DOHH2 (cell line): ENCODE results near the gene OXSR1.

Experiments used
- H3F3A ChIP-seq: fragments of 200-600 bp; sonication (generic), shearing (Covaris generic); 2 replicates; pipeline ENCODE4 v1.6.0; 2016; ENCODE audit warnings: antibody characterized with exemption, mild to moderate bottlenecking; ENCODE audit not compliant: control insufficient read depth, insufficient read depth
- H3K27ac ChIP-seq: fragments of 200-600 bp; sonication (generic); 2 replicates; pipeline ENCODE4 v1.5.1; 2014; ENCODE audit warnings: low read depth, mild to moderate bottlenecking, low read length, moderate library complexity
- H3K27me3 ChIP-seq: fragments of 200-600 bp; sonication (generic); 2 replicates; pipeline ENCODE4 v1.6.1; 2014; ENCODE audit warnings: mild to moderate bottlenecking, low read length, mixed read lengths; ENCODE audit not compliant: control insufficient read depth
- H3K36me3 ChIP-seq: fragments of 200-600 bp; sonication (generic); 2 replicates; pipeline ENCODE4 v1.6.1; 2014; ENCODE audit warnings: mild to moderate bottlenecking, low read length, moderate library complexity, mixed read lengths; ENCODE audit not compliant: control insufficient read depth
- H3K4me1 ChIP-seq: fragments of 200-600 bp; sonication (generic); 2 replicates; pipeline ENCODE4 v1.6.1; 2014; ENCODE audit warnings: mild to moderate bottlenecking, low read length, mixed read lengths; ENCODE audit not compliant: control insufficient read depth
- H3K4me2 ChIP-seq: fragments of 200-600 bp; sonication (generic); 2 replicates; pipeline ENCODE4 v1.6.0; 2014; ENCODE audit warnings: mild to moderate bottlenecking, low read length, moderate library complexity
- H3K4me3 ChIP-seq: fragments of 200-600 bp; sonication (generic); 2 replicates; pipeline ENCODE4 v1.5.1; 2014; ENCODE audit warnings: mild to moderate bottlenecking, low read length, mixed read lengths
- H3K79me2 ChIP-seq: fragments of 200-600 bp; sonication (generic); 2 replicates; pipeline ENCODE4 v1.6.1; 2014; ENCODE audit warnings: mild to moderate bottlenecking, low read length, mixed read lengths; ENCODE audit not compliant: control insufficient read depth
- H3K9me2 ChIP-seq: fragments of 200-600 bp; sonication (generic); replicated peaks from 2 replicates; pipeline ENCODE4 v1.6.1; 2014; ENCODE audit warnings: mild to moderate bottlenecking, low read length, mixed read lengths; ENCODE audit not compliant: control insufficient read depth
- H3K9me3 ChIP-seq: fragments of 200-600 bp; sonication (generic); 2 replicates; pipeline ENCODE4 v1.6.1; 2014; ENCODE audit warnings: antibody characterized with exemption, low read length, mixed read lengths; ENCODE audit not compliant: control insufficient read depth, insufficient read depth
- H4K20me1 ChIP-seq: fragments of 200-600 bp; sonication (generic); 2 replicates; pipeline ENCODE4 v1.6.0; 2014; ENCODE audit warnings: low read depth, mild to moderate bottlenecking, antibody characterized with exemption, low read length, moderate library complexity; ENCODE audit not compliant: control insufficient read depth, insufficient read depth
- CTCF ChIP-seq: fragments of 200-600 bp; sonication (generic); IDR thresholded peaks from one replicate; pipeline ENCODE4 v1.5.1; 2014; ENCODE audit warnings: antibody characterized with exemption, mild to moderate bottlenecking, low read depth, low read length; ENCODE audit not compliant: poor library complexity, severe bottlenecking
- EZH2phosphoT487 ChIP-seq: fragments of 200-600 bp; sonication (generic); IDR thresholded peaks from 2 replicates; pipeline ENCODE4 v1.6.1; 2017; ENCODE audit warnings: borderline replicate concordance, mild to moderate bottlenecking, antibody characterized with exemption, low read length, moderate library complexity, mixed read lengths

The OXSR1 gene

GRCh38 chr3:38151667-38152265, 13.6 kb upstream of the OXSR1 start:
- Histone ChIP-seq H3K27me3 (0 out of 2 replicates have a peak, but pooled peaks cover 2% of the 10 kb centered on the region), H3F3A (peaks cover 13% of the 10 kb centered on the region; the same call in 1 of the 2 replicates), H3K9me2 (no peaks in the 10 kb centered on the region), H3K79me2 (no peaks in the 10 kb centered on the region), H4K20me1 (no peaks in the 10 kb centered on the region), H3K4me3 (no peak overlapping the region), H3K9me3 (peaks cover 9% of the 10 kb centered on the region; the same call in 1 of the 2 replicates), H3K4me2 (no peak overlapping the region), H3K27ac (no peak overlapping the region), H3K4me1 (peaks cover 41% of the 10 kb centered on the region), H3K36me3 (no peaks in the 10 kb centered on the region)
- TF ChIP-seq EZH2phosphoT487 (no peak), CTCF (no peak)

- H3K9me2 ChIP-seq = no peaks in the 10 kb centered on the region
- no peaks in the 10 kb centered on the region for H3K36me3 ChIP-seq
- H3K4me1 ChIP-seq = peaks cover 37% of the 10 kb centered on the region
- H3K27me3 ChIP-seq = 0 out of 2 replicates have a peak, but pooled peaks cover 2% of the 10 kb centered on the region
- TF ChIP-seq EZH2phosphoT487 (no peak), CTCF (no peak)
- H3K4me2 ChIP-seq = no peak overlapping the region
- no peaks in the 10 kb centered on the region for H4K20me1 ChIP-seq
- peaks cover 9% of the 10 kb centered on the region; the same call in 1 of the 2 replicates for H3F3A ChIP-seq
- peaks cover 1% of the 10 kb centered on the region; the same call in 1 of the 2 replicates for H3K9me3 ChIP-seq
- no peaks in the 10 kb centered on the region for H3K79me2 ChIP-seq
- H3K27ac ChIP-seq = no peak overlapping the region
- no peak overlapping the region for H3K4me3 ChIP-seq
Measured at GRCh38 chr3:38152609-38153008, 12.7 kb upstream of the OXSR1 start.

- Histone ChIP-seq H3K9me3 (no peaks in the 10 kb centered on the region), H3K4me2 (no peak overlapping the region), H3K9me2 (no peaks in the 10 kb centered on the region), H3K36me3 (no peaks in the 10 kb centered on the region), H3K27me3 (0 out of 2 replicates have a peak, but pooled peaks cover 2% of the 10 kb centered on the region), H3F3A (peaks cover 9% of the 10 kb centered on the region; the same call in 1 of the 2 replicates), H4K20me1 (no peaks in the 10 kb centered on the region), H3K27ac (no peak overlapping the region), H3K79me2 (no peaks in the 10 kb centered on the region), H3K4me3 (no peak overlapping the region), H3K4me1 (peaks cover 31% of the 10 kb centered on the region)
- no peak for TF ChIP-seq EZH2phosphoT487
- TF ChIP-seq CTCF = no peak
Measured at GRCh38 chr3:38153221-38153620, 12.1 kb upstream of the OXSR1 start.
